H1 (cell line): Measurements from ENCODE around the gene ZNF280B. TPM values are rescaled to one million over a fixed set of nuclear protein-coding genes. Genes with fewer than 3 reads are reported as not detected.

Experiments used
- CTCF ChIA-PET: fragments of 300-600 bp; sonication (Branson Sonifier 250); formaldehyde crosslinking; loops from one replicate; lab custom pipeline; 2021; ENCODE audit not compliant: partially characterized antibody; lab: Charles Lee
- POLR2A ChIA-PET: fragments of 300-600 bp; sonication (Branson Sonifier 250); formaldehyde crosslinking; loops from one replicate; lab custom pipeline; 2021; ENCODE audit warnings: inconsistent platforms; ENCODE audit not compliant: partially characterized antibody; lab: Charles Lee
- DNase-seq, 2 experiments: peaks; one replicate each; pipeline versions ENCODE4 v3.0.0 to v3.0.0-alpha.2; 2010 to 2022; ENCODE audit warnings: low spot score in 2 of 2, low read depth in 1 of 2, mixed read lengths in 1 of 2
- FAIRE-seq: peaks from 2 replicates; lab custom pipeline; 2011; peaks lifted over from hg19 to GRCh38; lab: Jason Lieb, UNC
- H2AFZ ChIP-seq: 2 replicates; pipeline ENCODE4 v1.8.1; 2012; ENCODE audit warnings: low read length, inconsistent platforms
- H2AK5ac ChIP-seq: 2 replicates; pipeline ENCODE4 v1.6.1; 2013; ENCODE audit warnings: low read depth, low read length
- H2BK120ac ChIP-seq: replicated peaks from 2 replicates; pipeline ENCODE3; 2013; ENCODE audit warnings: low read depth, low read length, inconsistent platforms
- H2BK12ac ChIP-seq: 2 replicates; pipeline ENCODE4 v1.6.1; 2013; ENCODE audit warnings: low read depth, low read length
- H2BK15ac ChIP-seq: 2 replicates; pipeline ENCODE4 v1.6.1; 2013; ENCODE audit warnings: low read length
- H2BK20ac ChIP-seq: 2 replicates; pipeline ENCODE4 v1.6.1; 2013; ENCODE audit warnings: low read length
- H2BK5ac ChIP-seq: 2 replicates; pipeline ENCODE4 v1.6.1; 2013; ENCODE audit warnings: low read depth, low read length
- H3K14ac ChIP-seq: 2 replicates; pipeline ENCODE4 v1.6.1; 2013; ENCODE audit warnings: inconsistent platforms; ENCODE audit not compliant: insufficient read length
- H3K18ac ChIP-seq: 2 replicates; pipeline ENCODE4 v1.6.1; 2013; ENCODE audit warnings: low read length; ENCODE audit errors: extremely low read depth
- H3K23ac ChIP-seq: 2 replicates; pipeline ENCODE4 v1.6.1; 2013; ENCODE audit warnings: inconsistent platforms; ENCODE audit not compliant: insufficient read length
- H3K23me2 ChIP-seq: 2 replicates; pipeline ENCODE4 v1.6.1; 2013; ENCODE audit warnings: low read depth, low read length
- H3K27ac ChIP-seq: 2 replicates; pipeline ENCODE4 v1.6.1; 2011; ENCODE audit warnings: low read depth, low read length, inconsistent platforms
- H3K27me3 ChIP-seq, 4 experiments: replicated peaks in 1 of 4; 1 replicate in 1 of 4; 2 replicates in 3 of 4; pipeline versions ENCODE4 v1.6.1 to v1.8.1; 2011 to 2013; ENCODE audit warnings: low read length in 3 of 4, mild to moderate bottlenecking in 3 of 4, inconsistent platforms in 2 of 4, mixed read lengths in 2 of 4, moderate library complexity in 1 of 4; ENCODE audit not compliant: control insufficient read depth in 3 of 4, insufficient read depth in 3 of 4; ENCODE audit errors: extremely low read depth in 1 of 4
- H3K36me3 ChIP-seq, 4 experiments: 2 replicates each; pipeline versions ENCODE4 v1.6.1 to v1.8.1; 2011 to 2013; ENCODE audit warnings: mild to moderate bottlenecking in 4 of 4, low read length in 3 of 4, moderate library complexity in 2 of 4, control low read depth in 1 of 4, inconsistent platforms in 1 of 4; ENCODE audit not compliant: insufficient read depth in 4 of 4, control insufficient read depth in 2 of 4
- H3K4ac ChIP-seq: replicated peaks from 2 replicates; pipeline ENCODE3; 2013; ENCODE audit warnings: low read length, low read depth, mixed read lengths, inconsistent platforms; ENCODE audit not compliant: insufficient read length
- H3K4me1 ChIP-seq, 4 experiments: replicated peaks in 1 of 4; 1 replicate in 1 of 4; 2 replicates in 3 of 4; pipeline versions ENCODE4 v1.6.1 to v1.8.1; 2011 to 2013; ENCODE audit warnings: low read length in 3 of 4, inconsistent platforms in 2 of 4, mixed read lengths in 1 of 4; ENCODE audit not compliant: insufficient read depth in 4 of 4, control insufficient read depth in 3 of 4
- H3K4me2 ChIP-seq, 2 experiments: 2 replicates each; pipeline versions ENCODE4 v1.6.1 to v1.8.1; 2011 to 2013; ENCODE audit warnings: low read depth in 2 of 2, low read length in 2 of 2, control low read depth in 1 of 2, inconsistent platforms in 1 of 2, mild to moderate bottlenecking in 1 of 2; ENCODE audit not compliant: insufficient read depth in 1 of 2
- H3K4me3 ChIP-seq, 4 experiments: fragments of 200-600, 300-600 bp in 1 of 4; sonication (generic), shearing (Covaris generic), sonication (Bioruptor Twin) in 1 of 4; 2 replicates each; pipeline versions ENCODE4 v1.5.1 to v1.8.1; 2011 to 2016; ENCODE audit warnings: low read length in 4 of 4, low read depth in 3 of 4, control low read depth in 2 of 4, inconsistent platforms in 2 of 4, mild to moderate bottlenecking in 2 of 4, mixed read lengths in 1 of 4, moderate library complexity in 1 of 4; ENCODE audit not compliant: insufficient read depth in 2 of 4; ENCODE audit errors: extremely low read depth in 1 of 4
- H3K56ac ChIP-seq: replicated peaks from 2 replicates; pipeline ENCODE3; 2013; ENCODE audit warnings: low read depth, mild to moderate bottlenecking, mixed read lengths, low read length, inconsistent platforms; ENCODE audit not compliant: insufficient read length
- H3K79me1 ChIP-seq: 2 replicates; pipeline ENCODE4 v1.6.1; 2013; ENCODE audit warnings: low read depth, low read length, control low read depth
- H3K79me2 ChIP-seq, 2 experiments: 2 replicates each; pipeline versions ENCODE4 v1.6.1 to v1.8.1; 2012 to 2013; ENCODE audit warnings: low read length in 2 of 2, mild to moderate bottlenecking in 2 of 2, inconsistent platforms in 1 of 2; ENCODE audit not compliant: insufficient read depth in 2 of 2, control insufficient read depth in 1 of 2
- H3K9ac ChIP-seq, 4 experiments: replicated peaks in 1 of 4; 1 replicate in 1 of 4; 2 replicates in 3 of 4; pipeline versions ENCODE4 v1.6.1 to v1.8.1; 2011 to 2013; ENCODE audit warnings: low read depth in 3 of 4, low read length in 3 of 4, control low read depth in 2 of 4, mild to moderate bottlenecking in 2 of 4, moderate library complexity in 2 of 4, inconsistent platforms in 1 of 4; ENCODE audit errors: extremely low read depth in 1 of 4
- H3K9me3 ChIP-seq, 2 experiments: 2 replicates each; pipeline versions ENCODE4 v1.6.1 to v1.8.1; 2012 to 2013; ENCODE audit warnings: mild to moderate bottlenecking in 2 of 2, moderate library complexity in 2 of 2, control low read depth in 1 of 2, inconsistent platforms in 1 of 2, low read depth in 1 of 2, low read length in 1 of 2, mixed read lengths in 1 of 2; ENCODE audit not compliant: insufficient read depth in 2 of 2
- H4K20me1 ChIP-seq, 2 experiments: replicated peaks in 1 of 2; 2 replicates each; pipeline versions ENCODE3 to v1.8.1; 2011 to 2013; ENCODE audit warnings: inconsistent platforms in 2 of 2, low read length in 2 of 2, mild to moderate bottlenecking in 1 of 2; ENCODE audit not compliant: insufficient read depth in 2 of 2, control insufficient read depth in 1 of 2
- H4K5ac ChIP-seq: 2 replicates; pipeline ENCODE4 v1.6.1; 2013; ENCODE audit warnings: low read length, low read depth, mixed read lengths, inconsistent platforms; ENCODE audit not compliant: insufficient read length
- H4K8ac ChIP-seq: 2 replicates; pipeline ENCODE4 v1.8.0; 2013; ENCODE audit warnings: mild to moderate bottlenecking, moderate library complexity, low read length, inconsistent platforms; ENCODE audit not compliant: insufficient read depth; ENCODE audit errors: extremely low read depth
- H4K91ac ChIP-seq: replicated peaks from 2 replicates; pipeline ENCODE3; 2013; ENCODE audit warnings: low read length, mixed read lengths, inconsistent platforms; ENCODE audit not compliant: insufficient read length
- ATF2 ChIP-seq: IDR thresholded peaks from 2 replicates; pipeline ENCODE4 v1.6.1; 2012; ENCODE audit warnings: low read length, inconsistent platforms
- CHD1 ChIP-seq: IDR thresholded peaks from 2 replicates; pipeline ENCODE4 v1.6.1; 2012; ENCODE audit warnings: low read depth, low read length, improper control_type of control experiment
- CREB1 ChIP-seq: IDR thresholded peaks from 2 replicates; pipeline ENCODE4 v1.6.1; 2012; ENCODE audit warnings: inconsistent platforms
- HDAC6 ChIP-seq: IDR thresholded peaks from one replicate; pipeline ENCODE4 v1.7.1; 2012; ENCODE audit warnings: low read depth, mild to moderate bottlenecking, inconsistent platforms, low read length, moderate library complexity
- JUND ChIP-seq: IDR thresholded peaks from 2 replicates; pipeline ENCODE4 v1.6.1; 2011; ENCODE audit warnings: mild to moderate bottlenecking, improper control_type of control experiment, low read length
- KDM1A ChIP-seq: fragments of 200-600, 300-600 bp; sonication (generic); IDR thresholded peaks from 2 replicates; pipeline ENCODE4 v1.7.1; 2016; ENCODE audit warnings: mild to moderate bottlenecking, low read length, borderline replicate concordance
- KDM4A ChIP-seq: IDR thresholded peaks from one replicate; pipeline ENCODE4 v1.7.1; 2012; ENCODE audit warnings: low read depth, mild to moderate bottlenecking, moderate library complexity, low read length, inconsistent platforms; ENCODE audit not compliant: severe bottlenecking
- KDM5A ChIP-seq: fragments of 200-600 bp; IDR thresholded peaks from 2 replicates; pipeline ENCODE4 v1.7.1; 2012; ENCODE audit warnings: mild to moderate bottlenecking, low read length, inconsistent platforms, mixed read lengths
- TAF1 ChIP-seq: IDR thresholded peaks from 2 replicates; pipeline ENCODE4 v1.6.1; 2011; ENCODE audit warnings: mild to moderate bottlenecking, low read depth, low read length
- TAF7 ChIP-seq: optimal IDR thresholded peaks from 2 replicates; pipeline ENCODE3; 2011; ENCODE audit warnings: low read depth, mild to moderate bottlenecking, inconsistent platforms, low read length, moderate library complexity, borderline replicate concordance
- TBP ChIP-seq: IDR thresholded peaks from 2 replicates; pipeline ENCODE4 v1.6.1; 2011; ENCODE audit warnings: low read depth, low read length, improper control_type of control experiment
- TEAD4 ChIP-seq: IDR thresholded peaks from 2 replicates; pipeline ENCODE4 v1.6.1; 2012; ENCODE audit warnings: low read depth, low read length, inconsistent platforms, mixed read lengths
- ZNF274 ChIP-seq: IDR thresholded peaks from 2 replicates; pipeline ENCODE4 v1.7.0; 2012; ENCODE audit warnings: low read length, borderline replicate concordance; ENCODE audit errors: extremely low read depth
- WGBS, 2 experiments: shearing (Covaris generic) in 1 of 2; methylation state at CpG; one replicate each; pipeline versions ENCODE4 v1.1.6 to v1.1.7; 2013 to 2015; ENCODE audit warnings: low lambda C conversion rate in 2 of 2, mixed read lengths in 2 of 2, inconsistent platforms in 1 of 2, low coverage in 1 of 2, missing lambda C conversion rate in 1 of 2; ENCODE audit not compliant: insufficient replicate concordance in 2 of 2, insufficient coverage in 1 of 2, insufficient read length in 1 of 2; ENCODE audit errors: extremely low coverage in 1 of 2, missing lambda C conversion rate in 1 of 2; 5-methylcytosine and 5-hydroxymethylcytosine counted together
- polyA plus RNA-seq, 7 experiments: library from polyadenylated mRNA; depleted of rRNA in 3 of 7; stranded (reverse) in 5 of 7; unstranded in 2 of 7; fragments of >200 nt in 5 of 7; fragments of 200-250 nt in 2 of 7; gene quantifications; 1 replicate in 5 of 7; 2 replicates in 1 of 7; 4 replicates in 1 of 7; pipeline versions ENCODE4 v1.2.1 to v1.2.3, GENCODE V29; 2011 to 2013; ENCODE audit warnings: missing spikeins in 2 of 7, mixed read lengths in 2 of 7
- total RNA-seq: library from RNA; stranded (reverse); fragmentation: NEBNext Ultra II Directional; extraction: Animal tissue kit (Norgen Biotek cat#: 25700); gene quantifications from 2 replicates; pipeline ENCODE4 v1.2.1, GENCODE V29; 2021

Gene ZNF280B
- total and polyA plus RNA-seq, 2 of the 8 experiments (the other 6 are each of a cell fraction or from before 2014, with no cell fraction given) = 4.8 to 11.7 TPM

GRCh38 chr22:22461111-22461510, 47.4 kb downstream of the ZNF280B start:
- DNase-seq = no peak
- Histone ChIP-seq H4K5ac (no peak overlapping the region), H2BK120ac (no peak overlapping the region), H3K18ac (no peak overlapping the region), H2BK12ac (no peak overlapping the region), H3K27me3 (peaks cover 3 to 41% (median 29%) of the 10 kb centered on the region in 4 experiments), H3K79me2 (no peaks in the 10 kb centered on the region)
- CTCF ChIA-PET = interaction anchor here (1.0 to 12.8 kb wide), 12 partner anchors 18 to 667 kb away, joined by 3 to 206 read pairs (median 8); no protein-coding TSS in a partner anchor
- TF ChIP-seq KDM4A (no peak), KDM5A (no peak), KDM1A (no peak), ZNF274 (no peak), HDAC6 (no peak), JUND (no peak), TAF1 (no peak), TEAD4 (no peak), TAF7 (no peak), CHD1 (no peak), CREB1 (no peak), TBP (no peak), ATF2 (no peak)
- TF ChIP-seq, all 59 proteins: peak for 0
- Histone ChIP-seq H3K23ac (no peak overlapping the region), H3K4me3 (no peak overlapping the region), H2AK5ac (no peak overlapping the region), H3K36me3 (no peaks in the 10 kb centered on the region), H3K9ac (no peak overlapping the region), H3K14ac (no peak overlapping the region), H3K4ac (no peak overlapping the region), H4K20me1 (no peaks in the 10 kb centered on the region), H4K91ac (no peak overlapping the region), H3K56ac (no peak overlapping the region), H2BK5ac (no peak overlapping the region), H3K4me2 (no peak overlapping the region), H3K4me1 (peaks cover 0 to 20% (median 3%) of the 10 kb centered on the region in 4 experiments; a peak in 3 of 7 replicates), H2BK20ac (no peak overlapping the region), H2BK15ac (no peak overlapping the region), H3K27ac (no peak overlapping the region), H2AFZ (no peak overlapping the region), H3K9me3 (no peaks in the 10 kb centered on the region), H3K23me2 (no peaks in the 10 kb centered on the region), H3K79me1 (no peaks in the 10 kb centered on the region), H4K8ac (no peak overlapping the region)
- 67% methylated on average over 1 of the region's 1 CpG; no CpG with 5 or more reads in 1 of the 2 experiments for WGBS, 2 experiments
- peak; percentile 19 for FAIRE-seq
- POLR2A ChIA-PET = no interaction called here
